IgD-negative memory B cell (primary cell): ENCODE results near the gene SGK1. TPM values are rescaled to one million over a fixed set of nuclear protein-coding genes. Genes with fewer than 3 reads are reported as not detected.
"Not testable (repeated sequence)": the region's sequence is repeated elsewhere in the genome, so short reads cannot be mapped to it uniquely, and the experiment has no call there.

Experiments
- H3K27ac Mint-ChIP-seq, 3 donors: one replicate each; pipeline ENCODE4 v1.8.0; 2020 to 2022; ENCODE audit warnings: mild to moderate bottlenecking in 3 of 3, mixed read lengths in 3 of 3, moderate library complexity in 1 of 3
- H3K27me3 Mint-ChIP-seq: one replicate; pipeline ENCODE4 v1.8.0; 2021; ENCODE audit warnings: mixed read lengths
- H3K36me3 Mint-ChIP-seq: one replicate; pipeline ENCODE4 v1.8.0; 2020; ENCODE audit warnings: mild to moderate bottlenecking, mixed read lengths
- H3K4me1 Mint-ChIP-seq, 3 donors: one replicate each; pipeline ENCODE4 v1.8.0; 2020 to 2022; ENCODE audit warnings: mixed read lengths in 3 of 3, mild to moderate bottlenecking in 1 of 3
- H3K4me3 Mint-ChIP-seq, 4 donors: one replicate each; pipeline ENCODE4 v1.8.0; 2020 to 2022; ENCODE audit warnings: mild to moderate bottlenecking in 4 of 4, mixed read lengths in 4 of 4, moderate library complexity in 3 of 4
- H3K9me3 Mint-ChIP-seq, 3 donors: one replicate each; pipeline ENCODE4 v1.8.0; 2020 to 2021; ENCODE audit warnings: mixed read lengths in 3 of 3, mild to moderate bottlenecking in 1 of 3
- polyA plus RNA-seq: library from polyadenylated mRNA; unstranded; fragments of 300-500 nt; fragmentation: Illumina TruSeq; gene quantifications from one replicate; pipeline ENCODE4 v1.2.3, GENCODE V29; 2021

The SGK1 gene
- polyA plus RNA-seq, 1 donor from 2014 or later: 4.7 TPM

GRCh38 chr6:134341999-134342567 is 24.2 kb upstream of the SGK1 start:
- Mint-ChIP-seq H3K27ac (no peak overlapping the region), H3K9me3 (peaks cover 0 to 2% (median 0%) of the 10 kb centered on the region in 3 donors), H3K4me3 (no peak overlapping the region), H3K27me3 (no peaks in the 10 kb centered on the region), H3K4me1 (peaks cover 3 to 13% (median 11%) of the 10 kb centered on the region in 3 donors), H3K36me3 (no peaks in the 10 kb centered on the region)

DNA sequence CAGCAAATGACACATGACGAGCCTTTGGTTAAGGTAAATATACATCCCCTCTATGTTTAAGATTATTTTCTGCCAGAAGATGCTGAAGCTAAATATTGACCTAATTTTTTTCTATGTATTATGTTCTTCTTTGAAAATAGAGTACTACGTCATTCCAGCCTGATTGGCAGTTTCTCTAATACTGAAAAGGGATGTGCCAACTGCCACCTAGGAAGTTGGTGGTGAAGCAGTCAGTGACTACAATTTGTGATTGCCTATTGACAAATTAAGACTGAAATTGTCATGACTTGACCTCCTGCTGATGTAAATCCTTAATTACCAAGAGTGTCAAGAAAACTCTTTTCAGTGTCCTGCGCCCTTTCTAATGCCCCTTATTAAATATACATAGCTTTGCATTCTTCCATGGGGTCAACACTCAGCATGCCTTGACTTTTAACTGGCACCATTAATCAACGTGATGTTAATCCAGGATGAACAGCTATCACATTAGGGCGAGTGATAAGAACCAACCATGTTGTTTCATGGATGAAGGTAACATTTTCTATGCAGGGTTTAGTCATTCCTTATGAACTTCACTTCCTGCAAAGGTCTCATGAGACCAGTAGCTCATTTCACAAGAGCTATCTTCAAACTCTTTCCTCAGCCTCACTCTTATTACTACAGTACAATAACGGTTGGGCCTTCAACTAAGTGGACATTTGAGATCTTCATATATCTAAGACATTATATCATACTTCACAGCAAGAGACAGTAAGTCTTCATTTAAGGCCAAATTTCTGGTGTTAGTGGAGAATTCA is 22.5 kb upstream of the SGK1 start:
- Mint-ChIP-seq H3K36me3 (no peaks in the 10 kb centered on the region), H3K9me3 (no peaks in the 10 kb centered on the region), H3K4me3 (no peak overlapping the region), H3K27ac (no peak overlapping the region), H3K27me3 (no peaks in the 10 kb centered on the region), H3K4me1 (peaks cover 3 to 11% (median 10%) of the 10 kb centered on the region in 3 donors)

- Mint-ChIP-seq H3K9me3 (no peaks in the 10 kb centered on the region), H3K36me3 (no peaks in the 10 kb centered on the region), H3K4me3 (no peak overlapping the region), H3K27me3 (no peaks in the 10 kb centered on the region), H3K4me1 (peaks cover 3 to 11% (median 10%) of the 10 kb centered on the region in 3 donors), H3K27ac (no peak overlapping the region)
Observed at GRCh38 chr6:134339216-134339615, 21.3 kb upstream of the SGK1 start.

GRCh38 chr6:134331256-134331655 is 13.3 kb upstream of the SGK1 start:
- Mint-ChIP-seq H3K4me3 (no peak overlapping the region), H3K27ac (no peak overlapping the region), H3K36me3 (no peaks in the 10 kb centered on the region), H3K9me3 (peaks cover 0 to 3% (median 2%) of the 10 kb centered on the region in 3 donors), H3K4me1 (no peaks in the 10 kb centered on the region), H3K27me3 (no peaks in the 10 kb centered on the region)

DNA sequence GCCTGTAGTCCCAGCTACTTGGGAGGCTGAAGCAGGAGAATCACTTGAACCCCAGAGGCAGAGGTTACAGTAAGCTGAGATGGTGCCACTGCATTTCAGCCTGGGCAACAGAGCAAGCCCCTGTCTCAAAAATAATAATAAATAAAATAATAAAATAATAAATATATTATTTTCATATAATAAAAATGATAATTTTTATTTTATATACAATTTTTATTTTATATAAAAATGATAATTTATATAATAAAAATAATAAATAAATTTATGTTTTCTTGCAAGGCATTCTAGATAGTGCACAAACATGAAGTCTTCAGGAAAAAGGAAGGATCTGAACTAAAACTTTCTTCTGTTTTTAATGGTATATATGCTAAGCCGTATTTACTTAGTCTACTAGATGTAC is 12.6 kb upstream of the SGK1 start:
- Mint-ChIP-seq H3K4me3 (no peak overlapping the region), H3K4me1 (no peaks in the 10 kb centered on the region), H3K9me3 (peaks cover 0 to 7% (median 4%) of the 10 kb centered on the region in 3 donors), H3K27me3 (no peaks in the 10 kb centered on the region), H3K27ac (no peak overlapping the region), H3K36me3 (no peaks in the 10 kb centered on the region)

DNA sequence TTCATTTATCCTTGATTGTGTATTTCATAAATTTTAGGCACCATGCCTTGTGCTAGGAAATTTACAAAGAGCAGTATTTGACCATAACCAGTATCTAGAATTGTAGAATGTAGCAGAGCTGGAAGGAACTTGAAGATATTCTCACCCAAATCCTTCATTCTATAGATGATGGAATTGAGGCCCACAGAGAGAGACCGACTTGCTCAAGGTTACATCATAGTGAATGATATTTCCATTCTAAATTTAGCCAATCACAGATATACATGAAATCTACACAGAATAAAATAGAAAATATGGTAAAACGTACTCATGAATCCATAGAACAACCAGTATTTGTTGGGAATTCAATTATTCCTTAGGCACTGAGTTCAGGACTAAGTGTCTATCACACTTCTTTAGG is 10.9 kb upstream of the SGK1 start:
- no peaks in the 10 kb centered on the region for H3K4me1 Mint-ChIP-seq
- no peak overlapping the region for H3K4me3 Mint-ChIP-seq
- no peak overlapping the region for H3K27ac Mint-ChIP-seq
- no peaks in the 10 kb centered on the region for H3K36me3 Mint-ChIP-seq
- no peaks in the 10 kb centered on the region for H3K27me3 Mint-ChIP-seq
- peaks cover 0 to 14% (median 4%) of the 10 kb centered on the region in 3 donors for H3K9me3 Mint-ChIP-seq

DNA sequence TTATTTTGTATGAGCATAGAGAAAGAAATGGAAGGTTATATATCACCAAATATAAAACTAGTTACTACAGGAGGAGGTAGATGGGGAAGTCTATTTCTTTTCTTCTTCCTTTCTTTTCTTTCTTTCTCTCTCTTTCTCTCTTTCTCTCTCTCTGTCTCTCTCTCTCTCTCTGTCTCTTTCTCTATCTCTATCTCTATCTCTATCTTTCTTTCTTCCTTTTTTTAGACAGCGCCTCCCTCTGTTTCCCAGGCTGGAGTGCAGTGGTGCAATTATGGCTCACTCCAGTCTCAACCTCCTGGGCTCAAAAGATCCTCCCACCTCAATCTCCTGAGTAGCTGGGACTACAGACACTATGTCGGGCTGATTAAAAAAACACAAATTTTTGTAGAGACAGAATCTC is 10.2 kb upstream of the SGK1 start:
- Mint-ChIP-seq H3K4me1 (no peaks in the 10 kb centered on the region), H3K36me3 (no peaks in the 10 kb centered on the region), H3K27ac (no peak overlapping the region)

DNA sequence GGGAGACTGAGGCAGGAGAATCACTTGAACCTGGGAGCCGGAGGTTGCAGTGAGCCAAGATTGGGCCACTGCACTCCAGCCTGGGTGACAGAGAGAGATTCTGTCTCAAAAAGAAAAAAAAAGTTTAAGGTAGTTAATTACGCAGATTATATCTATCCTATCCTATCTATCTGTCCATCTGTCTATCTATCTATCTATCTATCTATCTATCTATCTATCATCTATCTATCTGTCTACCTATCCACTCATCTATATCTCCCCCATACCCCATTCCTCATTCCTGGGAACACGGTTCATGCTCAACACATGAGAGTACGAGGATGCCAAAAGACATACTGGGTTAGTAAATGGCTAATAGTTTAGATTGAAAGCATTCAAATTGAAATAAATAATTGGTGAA is 8.3 kb upstream of the SGK1 start:
- not testable (repeated sequence) for H3K27ac Mint-ChIP-seq

More for the DNA sequence above, 10.2 kb upstream of the SGK1 start:
- Mint-ChIP-seq H3K27me3 (no peaks in the 10 kb centered on the region), H3K4me3 (no peak overlapping the region), H3K9me3 (peaks cover 0 to 14% (median 4%) of the 10 kb centered on the region in 3 donors)

DNA sequence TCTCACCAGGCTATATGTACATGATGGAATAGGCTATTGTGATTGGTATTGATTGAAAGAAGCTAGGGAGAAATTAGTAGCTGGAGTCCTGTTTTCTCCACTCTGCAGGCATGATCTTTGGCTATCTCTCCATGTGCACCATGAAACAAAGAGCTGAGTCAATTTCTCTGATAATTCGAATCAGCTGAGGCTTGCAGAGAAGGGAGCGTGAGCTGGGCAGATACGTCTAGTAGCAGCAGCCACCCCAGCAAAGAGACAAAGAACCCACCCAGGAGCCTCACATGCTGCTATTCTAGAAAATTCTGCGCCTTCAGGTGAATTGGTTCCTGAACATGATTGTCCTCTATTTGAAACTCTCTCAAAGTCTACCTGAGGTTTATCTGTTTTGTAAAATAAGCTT is 6.9 kb upstream of the SGK1 start:
- H3K27ac Mint-ChIP-seq: no peak overlapping the region
- H3K4me3 Mint-ChIP-seq: no peak overlapping the region
- H3K27me3 Mint-ChIP-seq: no peaks in the 10 kb centered on the region
- no peaks in the 10 kb centered on the region for H3K36me3 Mint-ChIP-seq
- peaks cover 0 to 19% (median 4%) of the 10 kb centered on the region in 3 donors for H3K9me3 Mint-ChIP-seq
- H3K4me1 Mint-ChIP-seq: peaks cover 0 to 1% (median 0%) of the 10 kb centered on the region in 3 donors

More for the DNA sequence above, 8.3 kb upstream of the SGK1 start:
- H3K27me3 Mint-ChIP-seq, H3K36me3 Mint-ChIP-seq, H3K4me1 Mint-ChIP-seq: not testable (repeated sequence)
- Mint-ChIP-seq H3K9me3 (peaks cover 0 to 14% (median 4%) of the 10 kb centered on the region in 3 donors), H3K4me3 (peak overlapping the region in 1 of 4 donors; percentile 87)

GRCh38 chr6:134324141-134324540 is 6.2 kb upstream of the SGK1 start:
- Mint-ChIP-seq H3K9me3 (peaks cover 0 to 22% (median 4%) of the 10 kb centered on the region in 3 donors), H3K4me3 (no peak overlapping the region), H3K36me3 (no peaks in the 10 kb centered on the region), H3K4me1 (peaks cover 0 to 1% (median 0%) of the 10 kb centered on the region in 3 donors), H3K27ac (no peak overlapping the region), H3K27me3 (no peaks in the 10 kb centered on the region)

GRCh38 chr6:134323698-134324097 is 5.8 kb upstream of the SGK1 start:
- no peaks in the 10 kb centered on the region for H3K36me3 Mint-ChIP-seq
- H3K4me1 Mint-ChIP-seq: peaks cover 0 to 1% (median 0%) of the 10 kb centered on the region in 3 donors
- H3K27me3 Mint-ChIP-seq: peaks cover 3% of the 10 kb centered on the region
- no peak overlapping the region for H3K27ac Mint-ChIP-seq
- H3K4me3 Mint-ChIP-seq: no peak overlapping the region
- H3K9me3 Mint-ChIP-seq: peaks cover 0 to 22% (median 4%) of the 10 kb centered on the region in 3 donors

DNA sequence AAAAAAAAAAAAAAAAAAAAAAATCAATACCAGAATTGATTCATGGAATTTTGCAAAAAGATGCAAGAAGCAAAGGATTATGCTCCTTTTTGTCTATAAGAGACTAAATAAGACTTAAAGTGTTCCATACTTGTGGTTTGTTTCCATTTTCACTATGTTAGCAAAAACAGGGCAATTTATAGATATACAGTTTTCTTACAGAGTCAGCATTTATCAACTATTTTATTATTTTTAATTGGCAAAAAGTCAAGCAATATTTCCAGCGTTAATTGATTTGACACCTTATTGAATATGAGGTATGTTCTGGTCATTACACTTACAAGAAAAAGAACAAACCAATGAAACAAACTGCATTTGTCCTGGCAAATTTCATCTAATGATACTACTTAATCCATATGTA is 5.4 kb upstream of the SGK1 start:
- Mint-ChIP-seq H3K4me3 (no peak overlapping the region), H3K9me3 (peaks cover 0 to 22% (median 4%) of the 10 kb centered on the region in 3 donors), H3K36me3 (no peaks in the 10 kb centered on the region), H3K27me3 (peaks cover 5% of the 10 kb centered on the region), H3K27ac (no peak overlapping the region), H3K4me1 (peaks cover under 1 to 1% (median 1%) of the 10 kb centered on the region in 3 donors)

DNA sequence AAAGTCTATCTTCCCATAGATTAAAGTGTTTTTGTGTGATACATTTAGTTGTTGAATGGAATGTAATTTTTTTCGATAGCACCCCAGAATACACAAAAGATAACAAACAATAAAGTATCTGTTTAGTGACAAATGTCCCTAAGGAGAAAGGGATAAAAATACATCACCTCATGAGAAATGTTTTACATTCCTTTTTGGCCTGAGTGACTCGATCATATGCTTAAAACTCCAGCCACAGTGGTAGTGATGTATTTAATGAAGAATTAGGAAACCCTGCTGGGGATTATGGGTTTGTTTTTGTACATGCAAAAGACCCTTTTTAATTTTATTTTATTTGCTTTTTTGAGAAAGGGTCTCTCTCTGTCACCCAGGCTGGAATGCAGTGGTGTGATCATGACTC is 4.3 kb upstream of the SGK1 start:
- H3K36me3 Mint-ChIP-seq: no peaks in the 10 kb centered on the region
- H3K27ac Mint-ChIP-seq: no peak overlapping the region
- peaks cover 0 to 22% (median 6%) of the 10 kb centered on the region in 3 donors for H3K9me3 Mint-ChIP-seq
- peaks cover 13% of the 10 kb centered on the region for H3K27me3 Mint-ChIP-seq
- H3K4me1 Mint-ChIP-seq: peaks cover 8 to 12% (median 11%) of the 10 kb centered on the region in 3 donors
- H3K4me3 Mint-ChIP-seq: no peak overlapping the region

GRCh38 chr6:134321246-134321645 is 3.3 kb upstream of the SGK1 start:
- no peak overlapping the region for H3K4me3 Mint-ChIP-seq
- H3K9me3 Mint-ChIP-seq: peaks cover 0 to 20% (median 3%) of the 10 kb centered on the region in 3 donors
- no peak overlapping the region for H3K27ac Mint-ChIP-seq
- no peaks in the 10 kb centered on the region for H3K36me3 Mint-ChIP-seq
- peaks cover 10 to 17% (median 11%) of the 10 kb centered on the region in 3 donors for H3K4me1 Mint-ChIP-seq
- peaks cover 15% of the 10 kb centered on the region for H3K27me3 Mint-ChIP-seq

GRCh38 chr6:134319686-134320085 is 1.8 kb upstream of the SGK1 start:
- H3K36me3 Mint-ChIP-seq: not testable (repeated sequence)

GRCh38 chr6:134318974-134319281 is 1.0 kb upstream of the SGK1 start:
- no peaks in the 10 kb centered on the region for H3K36me3 Mint-ChIP-seq
- H3K4me3 Mint-ChIP-seq: no peak overlapping the region
- H3K9me3 Mint-ChIP-seq: peaks cover 0 to 7% (median 2%) of the 10 kb centered on the region in 3 donors
- H3K27me3 Mint-ChIP-seq: peaks cover 15% of the 10 kb centered on the region
- no peak overlapping the region for H3K27ac Mint-ChIP-seq
- peaks cover 10 to 17% (median 11%) of the 10 kb centered on the region in 3 donors for H3K4me1 Mint-ChIP-seq

More at GRCh38 chr6:134319686-134320085, 1.8 kb upstream of the SGK1 start:
- not testable (repeated sequence) for H3K9me3 Mint-ChIP-seq, H3K27ac Mint-ChIP-seq
- Mint-ChIP-seq H3K27me3 (peaks cover 15% of the 10 kb centered on the region), H3K4me1 (peaks cover 10 to 17% (median 11%) of the 10 kb centered on the region in 3 donors), H3K4me3 (peak overlapping the region in 1 of 4 donors; percentile 5)
